ENCODE measurements around the gene RHBDD1.
"Not testable (repeated sequence)": the region's sequence is repeated elsewhere in the genome, so short reads cannot be mapped to it uniquely, and the experiment has no call there.

Gene RHBDD1

DNA sequence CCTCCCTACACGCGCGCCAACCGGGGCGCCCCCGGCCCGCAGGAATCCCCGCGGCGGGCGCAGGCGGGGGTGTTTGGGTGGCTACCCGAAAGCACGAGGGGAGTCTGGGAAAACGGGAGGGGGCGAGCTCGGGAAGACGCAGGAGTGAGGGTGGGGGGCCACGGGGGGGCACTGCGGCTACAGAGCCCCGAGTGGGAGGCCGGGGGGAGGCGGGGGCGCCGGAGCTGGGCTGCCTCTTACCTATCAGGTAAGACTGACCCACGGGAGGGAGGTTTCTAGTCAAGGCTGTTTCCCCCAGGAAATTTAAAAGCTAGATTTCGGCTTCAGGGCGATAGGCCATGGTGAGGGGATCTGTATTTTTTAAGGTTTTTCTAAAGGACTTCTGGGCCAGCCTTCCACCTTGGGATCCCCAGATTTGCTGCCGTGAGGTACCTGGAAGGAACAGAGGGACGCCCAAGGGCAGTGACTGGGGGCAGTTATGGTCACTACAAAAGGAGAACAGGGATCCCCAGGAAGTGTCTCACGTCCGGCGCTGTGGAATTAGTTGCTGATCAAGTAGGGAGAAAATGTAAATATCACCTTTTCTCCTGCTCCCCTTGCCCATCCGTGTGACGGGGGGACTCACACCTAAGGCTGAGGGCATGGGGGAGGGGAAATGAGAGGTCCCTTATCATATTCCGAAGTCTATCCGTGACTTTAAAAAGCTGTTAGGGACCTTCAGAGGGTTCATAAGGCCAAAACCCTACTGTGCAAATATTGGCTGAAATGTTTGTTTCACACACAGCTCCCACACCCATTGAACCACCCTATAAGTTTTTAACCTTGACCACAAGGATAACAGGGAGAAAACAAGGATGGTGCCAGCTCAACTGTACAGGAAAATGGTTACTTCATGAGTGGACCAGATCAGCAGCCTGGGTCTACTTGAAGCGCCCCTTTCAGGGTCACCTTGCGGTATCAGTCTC lies 35.6 kb upstream of the RHBDD1 start:
- no peak for DNase-seq

GRCh38 chr2:226800941-226801784 lies 34.7 kb upstream of the RHBDD1 start:
- peak in 3 of 5 donors; percentile 27 to 83 (median 49) for DNase-seq

- peak in 1 of 5 donors; percentile 67 for DNase-seq
These were observed 33.3 kb upstream of the RHBDD1 start for GRCh38 chr2:226802573-226802972.

DNA sequence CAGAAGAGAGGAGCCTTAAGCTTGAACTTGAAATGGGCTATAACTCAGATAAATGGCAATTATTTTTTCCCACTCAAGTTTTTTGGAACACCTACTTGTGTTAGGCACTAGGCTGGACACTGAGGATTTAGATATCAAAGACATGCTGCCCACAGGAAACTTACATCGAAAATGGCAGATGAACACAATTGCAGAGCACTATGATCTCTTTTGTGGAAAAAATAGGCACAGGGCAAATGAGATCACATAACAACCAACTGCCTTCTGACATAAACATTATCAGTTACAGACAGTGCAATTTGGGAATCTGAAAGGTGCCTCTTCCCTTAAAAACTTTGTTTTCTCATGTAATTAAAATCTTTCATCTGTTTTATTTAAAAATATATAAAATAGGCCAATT lies 32.4 kb upstream of the RHBDD1 start:
- DNase-seq = no peak

DNA sequence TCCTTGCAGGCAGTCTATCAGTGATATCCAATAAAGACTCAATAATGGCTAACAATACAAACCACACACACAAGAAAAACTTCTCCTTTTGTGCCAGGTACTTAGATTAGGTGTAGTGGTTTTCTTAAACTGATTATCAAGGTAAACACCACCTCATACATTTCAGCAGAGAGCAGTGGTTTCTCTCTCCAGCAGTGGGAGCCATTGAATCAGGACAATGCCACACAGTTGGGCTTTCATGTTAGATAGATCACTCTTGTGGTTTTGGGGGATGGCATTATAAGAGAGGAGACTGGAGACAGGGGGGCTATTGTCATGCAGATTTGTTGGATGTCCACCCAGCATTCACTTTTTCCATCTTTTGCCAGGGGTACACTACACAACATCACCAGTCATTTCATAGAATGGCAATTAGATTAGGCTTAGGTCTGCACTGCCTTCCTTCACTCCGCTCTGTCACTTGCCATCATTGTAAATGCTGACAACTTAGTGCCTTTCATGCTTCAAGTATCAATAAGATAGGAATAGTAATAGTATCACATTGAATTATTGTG lies 22.6 kb upstream of the RHBDD1 start:
- DNase-seq = no peak

GRCh38 chr2:226818930-226819329 lies 16.9 kb upstream of the RHBDD1 start:
- DNase-seq = no peak

DNA sequence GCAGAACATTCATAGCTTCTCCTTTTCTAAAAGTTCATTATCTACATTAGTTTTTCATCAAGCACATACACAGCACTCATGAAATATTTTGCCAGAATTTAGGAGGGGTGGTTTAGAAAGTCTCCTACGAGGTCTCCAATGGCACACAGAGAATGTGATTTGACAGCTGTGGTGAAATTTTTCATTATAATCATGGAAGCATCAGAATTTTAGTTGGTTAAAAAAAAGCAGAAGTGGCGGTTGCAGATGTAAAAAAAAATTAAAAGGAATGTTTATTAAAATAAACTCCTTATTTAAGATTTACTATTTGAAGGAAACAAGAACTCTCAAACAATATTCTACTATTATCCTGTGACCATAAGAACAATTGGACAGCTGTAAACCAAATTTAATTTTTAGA lies 10.8 kb upstream of the RHBDD1 start:
- no peak for DNase-seq

DNA sequence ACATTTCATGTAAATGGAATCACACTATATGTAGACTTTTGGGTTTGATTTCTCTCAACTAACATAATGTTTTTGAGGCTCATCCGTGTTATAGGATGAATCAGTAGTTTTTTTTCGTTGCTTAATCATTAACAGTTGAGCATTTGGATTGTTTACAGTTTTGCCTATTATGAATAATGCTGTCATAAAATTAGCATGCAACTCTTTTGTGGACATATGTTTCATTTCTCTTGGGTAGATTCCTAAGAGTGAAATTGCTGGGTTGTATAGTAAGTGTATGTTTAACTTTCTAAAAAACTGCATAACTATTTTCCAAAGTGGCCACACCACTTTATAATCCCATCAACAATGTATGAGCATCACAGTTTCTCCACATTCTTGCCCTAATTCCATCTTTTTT lies 7.7 kb upstream of the RHBDD1 start:
- no peak for DNase-seq

GRCh38 chr2:226829721-226830631 lies 5.9 kb upstream of the RHBDD1 start:
- no peak for DNase-seq

- no peak for DNase-seq
These were observed 4.6 kb upstream of the RHBDD1 start for GRCh38 chr2:226831266-226831665.

DNA sequence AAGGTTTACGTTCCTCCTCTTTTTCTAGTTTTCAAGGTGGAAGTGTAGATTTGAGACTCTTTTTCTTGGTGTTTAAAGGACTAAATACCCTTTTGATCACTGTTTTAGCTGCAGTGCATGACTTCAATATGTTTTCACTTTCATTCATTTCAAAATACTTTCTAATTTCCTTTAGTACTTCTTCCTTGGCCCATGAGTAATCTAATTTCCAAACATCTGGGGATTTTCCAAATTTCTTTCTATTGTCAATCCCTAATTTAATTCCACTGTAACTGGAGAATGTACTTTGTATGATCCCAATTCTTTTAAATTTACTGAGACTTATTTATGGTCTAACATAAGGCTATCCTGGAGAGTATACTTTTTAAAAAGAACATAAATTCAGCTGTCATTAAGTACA lies 3.8 kb upstream of the RHBDD1 start:
- DNase-seq = no peak

GRCh38 chr2:226834880-226835279 lies 974 bp upstream of the RHBDD1 start:
- not testable (repeated sequence) for DNase-seq

- DNase-seq = peak in 1 of 5 donors; percentile 6
These were observed 446 bp upstream of the RHBDD1 start for GRCh38 chr2:226835420-226835795.

- DNase-seq = no peak
These were observed 663 bp downstream of the RHBDD1 start for GRCh38 chr2:226836548-226836885.

DNA sequence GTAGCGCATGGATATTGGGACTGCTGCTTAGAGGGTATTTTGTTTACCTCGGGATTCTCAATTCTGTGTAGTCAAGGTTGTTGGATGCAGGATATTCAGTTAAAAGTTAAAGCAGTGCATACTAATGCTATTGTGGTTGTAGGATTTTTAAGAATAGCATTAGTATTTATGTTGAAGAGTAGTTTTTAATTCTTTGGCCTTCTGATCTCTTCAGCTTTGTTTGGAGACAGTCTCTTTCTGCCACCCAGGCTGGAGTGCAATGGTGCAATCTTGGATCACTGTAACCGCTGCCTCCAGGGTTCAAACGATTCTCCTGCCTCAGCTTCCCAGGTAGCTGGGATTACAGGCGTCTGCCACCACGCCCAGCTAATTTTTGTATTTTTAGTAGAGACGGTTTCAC lies 1.5 kb downstream of the RHBDD1 start:
- peak in 1 of 5 donors; percentile 5 for DNase-seq

DNA sequence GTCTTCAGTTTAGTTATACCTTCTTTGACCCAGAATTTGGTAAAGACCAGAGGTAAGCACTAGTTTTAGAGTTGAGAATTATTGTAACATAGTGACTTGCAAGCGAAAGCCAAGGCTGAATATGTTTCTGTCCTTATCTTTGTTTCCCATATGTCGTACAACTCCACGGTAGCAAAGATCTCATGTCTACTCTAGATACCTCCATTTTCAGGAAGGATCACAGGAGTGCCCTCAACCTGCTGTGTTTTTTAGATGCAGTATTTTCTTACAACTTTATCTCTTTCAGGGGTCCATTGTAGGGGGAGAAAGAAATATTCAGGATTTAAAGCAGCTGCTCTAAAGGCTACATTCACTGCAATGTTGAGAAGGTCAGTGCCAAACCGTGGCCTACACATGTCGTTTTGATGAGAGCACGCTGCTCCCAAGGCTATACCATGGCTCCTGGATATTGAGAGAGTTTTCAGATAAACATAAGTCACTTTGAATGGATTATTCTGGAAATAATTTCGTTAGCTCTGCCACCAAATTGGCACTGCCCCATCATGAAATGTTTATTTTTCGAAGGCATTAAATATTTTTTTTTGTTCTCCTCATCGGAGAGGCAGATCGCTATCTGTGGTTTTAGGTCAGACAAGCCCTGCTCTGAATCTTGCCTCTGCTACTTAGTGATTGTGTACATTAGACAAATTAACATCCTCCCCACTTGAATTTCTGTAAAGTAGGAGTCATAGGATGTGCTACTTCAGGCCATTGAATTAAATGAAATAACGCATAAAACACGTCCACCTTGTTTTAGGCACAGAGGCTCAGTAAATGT lies 2.1 kb downstream of the RHBDD1 start:
- DNase-seq = peak in 1 of 5 donors; percentile 37

DNA sequence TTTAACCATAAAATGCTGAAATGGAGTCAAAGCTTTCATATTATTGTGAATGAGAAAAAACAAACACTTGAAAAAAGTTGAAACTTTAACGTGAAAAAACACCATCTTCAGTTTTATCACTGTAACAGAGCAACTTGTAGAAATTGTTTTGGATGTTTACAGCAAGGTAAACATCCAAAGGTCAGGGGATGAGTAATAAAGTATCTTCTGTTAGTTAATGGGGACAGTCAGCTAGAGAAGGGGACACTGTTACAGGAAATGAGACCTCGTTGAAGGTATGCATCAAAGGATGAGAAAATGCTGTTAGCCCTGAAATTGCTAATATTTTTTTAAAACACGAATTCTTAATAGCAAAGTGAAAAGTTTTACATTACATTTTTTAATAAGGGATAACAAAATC lies 2.9 kb downstream of the RHBDD1 start:
- DNase-seq = peak in 1 of 5 donors; percentile 40

- peak in 1 of 5 donors; percentile 7 for DNase-seq
These were observed 3.3 kb downstream of the RHBDD1 start for GRCh38 chr2:226839161-226839560.

GRCh38 chr2:226839951-226840350 lies 4.1 kb downstream of the RHBDD1 start:
- DNase-seq = peak in 1 of 5 donors; percentile 20

GRCh38 chr2:226843001-226843400 lies 7.1 kb downstream of the RHBDD1 start:
- DNase-seq = not testable (repeated sequence)

DNA sequence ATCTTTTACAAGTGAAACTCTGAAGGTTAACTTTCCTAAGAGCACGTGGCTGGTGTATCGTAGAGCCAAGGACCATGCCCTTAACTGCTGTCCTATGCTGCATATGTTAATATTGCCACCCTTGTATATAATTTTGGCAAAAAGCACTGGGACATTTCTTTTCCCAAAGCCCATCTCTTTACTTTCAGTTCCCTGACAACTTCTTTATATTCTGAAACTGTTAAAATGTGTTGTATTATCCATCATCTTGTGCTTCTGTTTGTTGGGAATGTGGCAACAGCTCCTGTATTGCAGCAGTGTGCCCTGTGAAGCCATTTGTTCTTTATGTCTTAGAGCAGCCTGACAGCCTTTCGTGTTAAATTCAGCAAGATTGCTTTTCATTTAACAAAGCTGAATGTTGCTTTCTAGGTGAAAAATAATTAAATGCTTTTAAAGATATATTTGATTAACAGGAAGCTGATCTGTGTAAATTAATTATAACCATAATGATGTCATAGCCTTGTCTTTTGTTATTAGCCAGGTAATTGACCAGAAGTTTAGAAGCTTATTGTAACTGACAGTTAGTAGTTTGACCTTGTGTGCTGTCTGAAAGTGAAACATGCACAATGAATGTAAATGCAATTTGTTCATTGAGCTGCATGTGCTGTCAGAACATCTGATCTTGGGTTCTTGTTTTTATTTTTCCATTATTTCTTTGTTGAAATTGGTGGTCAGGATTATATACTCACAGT lies 9.7 kb downstream of the RHBDD1 start:
- no peak for DNase-seq

Measured in T-helper 1 cell (primary cell).